Upper lobe of left lung (tissue), 4 donors: ENCODE data around the gene BTBD7.

Experiments
- POLR2A ChIP-seq, 4 donors: fragments of 450-650 bp; IDR thresholded peaks; one replicate each; pipeline ENCODE4 v1.5.1; 2016 to 2017; ENCODE audit warnings: antibody characterized with exemption in 4 of 4, mild to moderate bottlenecking in 2 of 4
- POLR2AphosphoS5 ChIP-seq, 2 donors: sonication (generic); formaldehyde crosslinking; IDR thresholded peaks; one replicate each; pipeline ENCODE4 v1.5.1; 2017; ENCODE audit warnings: antibody characterized with exemption in 2 of 2
- TF ChIP-seq, protein P1 (sequence below), 6 experiments: fragments of 450-650 bp in 4 of 6; fragments of 200-600 bp in 2 of 6; sonication (generic) in 2 of 6; IDR thresholded peaks; one replicate each; pipeline ENCODE4 v1.5.1; 2016 to 2019; ENCODE audit warnings: antibody characterized with exemption in 6 of 6

DNA sequence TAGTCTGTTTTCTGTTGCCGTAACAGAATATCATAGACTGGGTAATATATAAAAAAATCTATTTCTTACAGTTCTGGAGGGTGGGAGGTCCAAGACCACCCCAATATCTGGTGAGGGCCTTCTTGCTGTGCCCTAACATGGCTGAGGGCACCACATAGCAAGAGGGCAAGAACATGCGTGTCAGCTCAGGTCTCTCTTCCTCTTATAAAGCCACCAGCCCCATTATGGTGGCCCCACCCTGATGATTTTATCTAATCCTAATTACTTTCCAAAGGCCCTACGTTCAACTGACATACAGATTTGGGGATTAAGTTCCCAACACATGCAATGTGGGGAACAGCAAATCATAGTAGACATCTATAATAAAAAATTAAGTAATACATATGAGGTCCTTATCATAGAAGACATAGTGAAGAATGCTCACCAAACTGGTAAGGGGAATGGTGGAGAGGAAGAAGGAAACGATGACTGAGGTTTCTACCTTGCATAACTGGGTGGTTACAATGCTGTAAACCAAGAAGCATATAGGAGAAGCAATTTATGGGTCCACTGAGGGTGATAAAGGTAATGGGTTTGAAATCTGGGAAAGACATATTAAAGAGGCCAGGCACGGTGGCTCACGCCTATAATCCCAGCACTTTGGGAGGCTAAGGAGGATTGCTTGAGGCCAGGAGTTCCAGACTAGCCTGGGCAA is 27.0 kb downstream of the BTBD7 start:
- TF ChIP-seq POLR2AphosphoS5 (IDR thresholded peaks at IDR 0.05) = no peak
- TF ChIP-seq, protein P1, sequence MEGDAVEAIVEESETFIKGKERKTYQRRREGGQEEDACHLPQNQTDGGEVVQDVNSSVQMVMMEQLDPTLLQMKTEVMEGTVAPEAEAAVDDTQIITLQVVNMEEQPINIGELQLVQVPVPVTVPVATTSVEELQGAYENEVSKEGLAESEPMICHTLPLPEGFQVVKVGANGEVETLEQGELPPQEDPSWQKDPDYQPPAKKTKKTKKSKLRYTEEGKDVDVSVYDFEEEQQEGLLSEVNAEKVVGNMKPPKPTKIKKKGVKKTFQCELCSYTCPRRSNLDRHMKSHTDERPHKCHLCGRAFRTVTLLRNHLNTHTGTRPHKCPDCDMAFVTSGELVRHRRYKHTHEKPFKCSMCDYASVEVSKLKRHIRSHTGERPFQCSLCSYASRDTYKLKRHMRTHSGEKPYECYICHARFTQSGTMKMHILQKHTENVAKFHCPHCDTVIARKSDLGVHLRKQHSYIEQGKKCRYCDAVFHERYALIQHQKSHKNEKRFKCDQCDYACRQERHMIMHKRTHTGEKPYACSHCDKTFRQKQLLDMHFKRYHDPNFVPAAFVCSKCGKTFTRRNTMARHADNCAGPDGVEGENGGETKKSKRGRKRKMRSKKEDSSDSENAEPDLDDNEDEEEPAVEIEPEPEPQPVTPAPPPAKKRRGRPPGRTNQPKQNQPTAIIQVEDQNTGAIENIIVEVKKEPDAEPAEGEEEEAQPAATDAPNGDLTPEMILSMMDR (IDR thresholded peaks at IDR 0.05) = no peak
- TF ChIP-seq POLR2A (IDR thresholded peaks at IDR 0.05) = no peak
